ENCODE data around the gene STKLD1.
"Not testable (repeated sequence)": the region's sequence is repeated elsewhere in the genome, so short reads cannot be mapped to it uniquely, and the experiment has no call there.

DNA sequence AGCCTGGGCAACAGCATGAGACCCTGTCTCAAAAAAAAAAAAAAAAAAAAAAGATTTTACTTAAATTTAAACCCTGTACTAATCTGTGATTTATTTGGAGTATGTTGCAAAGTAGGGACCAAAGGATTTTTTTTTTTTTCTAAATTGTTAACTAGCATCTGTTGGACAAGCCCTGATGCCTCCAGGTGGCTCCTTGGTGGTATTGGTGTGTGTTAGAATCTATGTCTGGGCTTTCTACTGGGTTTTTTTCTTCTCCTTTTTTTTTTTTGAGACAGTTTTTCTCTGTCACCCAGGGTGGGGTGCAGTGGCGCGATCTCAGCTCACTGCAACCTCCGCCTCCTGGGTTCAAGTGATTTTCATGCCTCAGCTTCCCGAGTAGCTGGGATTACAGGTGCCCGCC lies 75.7 kb downstream of the STKLD1 start:
- not testable (repeated sequence) for TF ChIP-seq ESRRA (IDR thresholded peaks at IDR 0.05; ENCODE audit: borderline replicate concordance, low read length); CTCF (IDR thresholded peaks at IDR 0.05); NR3C1 (IDR thresholded peaks at IDR 0.05); EP300 (IDR thresholded peaks at IDR 0.05); MAX (IDR thresholded peaks at IDR 0.05); SREBF2 (IDR thresholded peaks at IDR 0.05); RAD21 (conservative IDR thresholded peaks at IDR 0.05 in 1 of 2, IDR thresholded peaks at IDR 0.05 in 1 of 2); BHLHE40 (IDR thresholded peaks at IDR 0.05; ENCODE audit: low read depth, low read length); REST (IDR thresholded peaks at IDR 0.05)

Measured in A549 (cell line).